Measurements from ENCODE around the gene UBE2N. TPM values are rescaled to one million over a fixed set of nuclear protein-coding genes. Genes with fewer than 3 reads are reported as not detected.

The UBE2N gene
- total RNA-seq, 1 donor from 2014 or later, result 59.6 TPM

DNA sequence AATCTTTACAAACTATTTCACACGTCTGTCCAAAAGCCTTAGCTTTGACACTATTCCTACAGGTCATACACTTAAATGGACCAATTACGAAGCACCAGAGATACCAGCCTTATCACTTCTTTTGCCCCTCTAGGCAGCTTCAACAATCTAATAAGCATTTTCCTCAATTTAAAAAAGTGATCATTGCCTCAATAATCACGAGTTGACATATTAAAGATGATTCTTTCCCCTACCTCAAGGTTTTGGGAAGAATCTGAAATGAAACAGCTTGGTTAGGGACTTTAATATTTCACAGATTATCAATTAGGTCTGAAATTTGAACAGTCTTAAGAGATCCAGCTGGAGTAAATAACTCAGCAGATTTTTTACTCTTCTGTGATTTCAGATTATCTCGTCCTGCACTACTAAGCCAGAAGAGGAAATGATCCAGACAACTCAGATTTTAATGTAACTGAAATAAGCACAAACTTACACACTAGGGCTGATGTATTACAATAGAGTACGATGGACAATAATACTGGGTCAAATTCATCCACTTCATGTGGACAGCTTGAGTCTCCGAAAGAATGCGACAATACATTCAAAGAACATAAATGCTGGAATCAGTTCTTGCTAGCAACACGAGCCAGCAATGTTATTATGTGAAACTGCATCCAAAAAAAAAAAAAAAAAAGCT lies 15.9 kb downstream of the UBE2N start:
- no peak for DNase-seq (ENCODE audit: low read depth)
- Histone ChIP-seq H3K36me3 (ENCODE audit: control insufficient read depth, insufficient read depth, low read length) (no peaks in the 10 kb centered on the region), H3K4me3 (ENCODE audit: low read depth, low read length) (no peak overlapping the region), H3K27me3 (ENCODE audit: control insufficient read depth, insufficient read depth, low read length) (no peaks in the 10 kb centered on the region)
- no peak for TF ChIP-seq CTCF (IDR thresholded peaks at IDR 0.05; ENCODE audit: insufficient read depth, low read length, poor library complexity, severe bottlenecking)

DNA sequence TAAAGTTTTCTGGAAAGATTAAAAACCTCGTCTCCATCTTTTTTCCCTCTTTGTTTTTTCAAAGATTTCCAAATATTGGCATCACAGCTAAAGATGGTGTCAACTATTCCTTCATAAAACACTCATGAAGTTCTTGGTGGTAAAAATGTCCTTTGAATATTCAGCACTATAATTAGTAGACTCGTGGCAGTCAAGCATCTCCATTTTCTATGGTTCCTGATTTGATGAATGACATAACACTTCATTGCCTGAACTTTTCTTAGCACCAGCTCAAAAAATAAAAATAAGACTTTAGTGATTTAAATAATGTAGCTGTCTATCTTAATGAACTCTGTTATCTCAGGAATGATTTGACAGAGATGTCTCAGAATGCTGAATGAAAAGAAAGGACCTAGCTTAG lies 19.7 kb downstream of the UBE2N start:
- no peak for DNase-seq (ENCODE audit: low read depth)
- no peak overlapping the region for H3K4me3 ChIP-seq (ENCODE audit: low read depth, low read length)
- H3K27me3 ChIP-seq (ENCODE audit: control insufficient read depth, insufficient read depth, low read length), result no peaks in the 10 kb centered on the region
- no peaks in the 10 kb centered on the region for H3K36me3 ChIP-seq (ENCODE audit: control insufficient read depth, insufficient read depth, low read length)
- TF ChIP-seq CTCF (IDR thresholded peaks at IDR 0.05; ENCODE audit: insufficient read depth, low read length, poor library complexity, severe bottlenecking), result no peak

DNA sequence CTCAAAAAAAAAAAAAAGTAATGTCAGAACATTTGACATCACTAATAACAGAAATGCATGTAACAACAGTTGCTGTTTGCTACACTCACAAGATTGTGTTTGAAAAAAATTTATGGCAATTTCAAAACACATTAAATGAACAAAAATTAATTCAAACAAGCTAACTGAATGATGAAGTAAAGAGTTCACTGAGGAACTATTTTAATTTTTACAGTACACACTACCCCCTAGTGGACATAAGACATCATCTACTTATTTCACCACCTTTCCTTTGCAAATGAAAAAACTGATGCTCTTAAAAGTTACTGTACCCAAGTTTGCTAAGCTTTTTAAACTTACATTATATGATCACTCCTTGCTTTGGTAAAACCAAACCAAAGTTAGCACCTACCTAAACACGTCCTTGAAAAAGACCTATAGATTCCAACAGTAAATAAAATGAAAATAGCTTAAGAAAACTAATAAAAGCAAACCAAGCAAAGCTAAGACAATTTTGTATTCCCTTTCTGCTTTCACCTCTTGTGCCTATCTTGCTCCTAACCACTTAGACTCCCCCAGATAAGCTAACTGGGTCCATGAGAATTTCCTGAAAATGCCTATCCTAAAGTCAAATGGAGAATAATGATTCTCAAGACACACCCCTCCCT lies 22.2 kb downstream of the UBE2N start:
- DNase-seq (ENCODE audit: low read depth), result peak; percentile 18
- no peak overlapping the region for H3K4me3 ChIP-seq (ENCODE audit: low read depth, low read length)

GRCh38 chr12:93417967-93418480 lies 23.7 kb downstream of the UBE2N start:
- Histone ChIP-seq H3K4me3 (ENCODE audit: low read depth, low read length) (no peak overlapping the region), H3K27me3 (ENCODE audit: control insufficient read depth, insufficient read depth, low read length) (no peaks in the 10 kb centered on the region), H3K36me3 (ENCODE audit: control insufficient read depth, insufficient read depth, low read length) (no peaks in the 10 kb centered on the region)
- TF ChIP-seq CTCF (IDR thresholded peaks at IDR 0.05; ENCODE audit: insufficient read depth, low read length, poor library complexity, severe bottlenecking), result no peak
- DNase-seq (ENCODE audit: low read depth), result no peak

More for the DNA sequence above, 22.2 kb downstream of the UBE2N start:
- TF ChIP-seq CTCF (IDR thresholded peaks at IDR 0.05; ENCODE audit: insufficient read depth, low read length, poor library complexity, severe bottlenecking), result peak; percentile 42
- no peaks in the 10 kb centered on the region for H3K36me3 ChIP-seq (ENCODE audit: control insufficient read depth, insufficient read depth, low read length)
- no peaks in the 10 kb centered on the region for H3K27me3 ChIP-seq (ENCODE audit: control insufficient read depth, insufficient read depth, low read length)

DNA sequence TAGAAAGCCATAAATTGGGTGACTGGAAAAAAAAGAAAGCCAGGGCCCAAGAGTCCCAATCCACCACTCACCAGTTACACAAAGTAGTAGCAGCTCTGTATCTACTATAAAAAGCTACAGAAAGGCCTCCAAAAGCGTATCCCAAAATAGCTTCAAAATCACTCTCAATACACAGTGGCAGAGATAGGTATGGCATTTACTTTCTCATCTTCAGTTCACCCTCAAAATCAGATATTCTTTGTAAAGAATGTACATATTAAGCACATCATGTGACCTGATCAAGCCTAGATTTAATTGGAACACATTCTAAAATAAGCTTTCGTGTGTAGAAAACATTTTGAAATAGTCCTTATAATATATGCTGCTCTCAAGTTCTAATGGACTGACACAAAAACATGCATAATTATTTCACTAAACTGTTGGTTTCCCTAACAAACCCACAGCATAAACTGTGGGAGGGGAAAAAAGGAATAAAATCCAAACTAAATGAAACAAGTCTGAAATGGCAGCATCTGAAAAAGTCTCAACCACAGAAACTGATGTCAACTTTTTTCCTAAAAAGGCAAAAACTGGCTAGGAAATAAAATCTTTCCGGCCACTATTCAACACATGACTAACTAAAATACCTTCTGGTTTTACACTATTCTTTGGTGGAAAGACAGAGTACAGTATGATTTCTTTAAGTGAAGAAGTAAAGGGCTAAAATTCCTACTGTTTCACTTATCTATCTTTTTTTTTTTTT lies 25.9 kb downstream of the UBE2N start:
- no peak for TF ChIP-seq CTCF (IDR thresholded peaks at IDR 0.05; ENCODE audit: insufficient read depth, low read length, poor library complexity, severe bottlenecking)
- Histone ChIP-seq H3K36me3 (ENCODE audit: control insufficient read depth, insufficient read depth, low read length) (no peaks in the 10 kb centered on the region), H3K27me3 (ENCODE audit: control insufficient read depth, insufficient read depth, low read length) (no peaks in the 10 kb centered on the region), H3K4me3 (ENCODE audit: low read depth, low read length) (no peak overlapping the region)
- no peak for DNase-seq (ENCODE audit: low read depth)

Data from kidney epithelial cell (primary cell).